PC-3 (cell line): ENCODE data around the gene EMILIN1.

ENCODE experiments used
- CTCF ChIP-seq: fragments of 300-600 bp; sonication (generic); conservative IDR thresholded peaks from 2 replicates; pipeline ENCODE4 v1.5.1; 2017; ENCODE audit warnings: antibody characterized with exemption, low read depth, mild to moderate bottlenecking, low read length
- EZH2 ChIP-seq: fragments of 300-600 bp; sonication (generic); IDR thresholded peaks from one replicate; pipeline ENCODE4 v1.6.1; 2017; ENCODE audit warnings: antibody characterized with exemption, mild to moderate bottlenecking, low read length; ENCODE audit not compliant: unreplicated experiment

DNA sequence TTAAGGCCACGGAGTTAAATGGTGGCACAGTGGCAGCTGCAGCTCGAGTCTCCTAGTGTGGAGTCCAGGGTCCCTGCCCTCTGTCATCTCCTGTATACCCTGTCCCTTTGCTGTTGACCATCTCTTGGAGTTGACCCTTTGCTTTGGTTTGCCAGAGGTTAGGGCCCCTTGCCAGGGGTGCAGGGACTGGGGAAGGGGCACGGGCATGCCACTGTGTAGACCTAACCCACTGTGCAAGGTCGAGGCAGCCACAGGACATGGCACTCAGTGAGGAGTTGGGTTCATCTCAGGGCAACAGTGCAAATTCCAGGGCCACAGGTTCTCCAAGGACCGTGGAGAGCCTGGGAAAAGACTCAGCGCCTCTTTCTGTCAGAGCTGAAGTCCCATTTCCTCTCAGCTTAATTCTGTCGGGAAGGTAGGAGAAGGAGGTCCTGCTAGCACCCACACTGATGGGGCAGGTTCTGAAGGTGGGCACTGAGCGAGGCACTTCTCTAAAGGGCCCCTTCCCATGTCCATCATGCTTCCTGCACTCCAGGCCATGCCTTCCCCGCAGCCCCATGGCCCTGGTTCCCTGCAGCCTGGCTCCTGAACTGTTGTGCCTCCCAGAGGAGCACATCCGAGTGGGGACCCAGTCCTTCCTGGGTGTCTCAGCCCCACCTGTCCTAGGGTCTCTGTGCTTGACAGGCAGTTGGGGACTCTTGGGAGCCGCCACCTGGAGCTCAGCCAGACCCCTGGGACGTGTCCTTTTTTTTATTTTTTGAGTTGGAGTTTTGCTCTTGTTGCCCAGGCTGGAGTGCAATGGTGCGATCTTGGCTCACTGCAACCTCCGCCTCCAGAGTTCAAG, 10.9 kb downstream of the EMILIN1 start:
- TF ChIP-seq EZH2 (no peak), CTCF (no peak)
